GM15510 (cell line): Measurements from ENCODE around the gene TECPR2.

Experiments used
- POLR2A ChIP-seq: IDR thresholded peaks from 3 replicates; pipeline ENCODE4 v1.6.1; 2011; ENCODE audit warnings: borderline replicate concordance; ENCODE audit not compliant: insufficient read length; ENCODE audit errors: extremely low read depth

Gene TECPR2

DNA sequence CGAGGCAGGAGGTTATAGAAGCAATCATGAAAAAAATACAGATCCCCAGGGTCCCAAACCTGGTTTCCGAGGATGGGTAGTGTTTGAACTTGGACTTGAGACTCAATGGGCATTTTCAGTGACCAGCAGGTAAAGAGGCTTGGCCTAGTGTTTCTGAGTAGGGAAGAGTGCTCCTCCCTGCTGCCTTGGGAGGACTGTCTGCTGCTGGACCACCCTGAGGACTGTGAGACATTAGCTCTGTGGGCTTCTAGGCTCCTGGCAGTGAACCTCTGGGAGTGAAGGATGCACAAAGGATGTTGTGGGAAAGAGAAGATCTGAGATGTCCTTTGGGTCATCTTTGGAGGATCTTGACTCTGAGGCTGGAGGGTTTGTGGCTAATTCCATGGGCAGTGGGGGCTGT, 116.4 kb downstream of the TECPR2 start:
- TF ChIP-seq POLR2A = no peak

DNA sequence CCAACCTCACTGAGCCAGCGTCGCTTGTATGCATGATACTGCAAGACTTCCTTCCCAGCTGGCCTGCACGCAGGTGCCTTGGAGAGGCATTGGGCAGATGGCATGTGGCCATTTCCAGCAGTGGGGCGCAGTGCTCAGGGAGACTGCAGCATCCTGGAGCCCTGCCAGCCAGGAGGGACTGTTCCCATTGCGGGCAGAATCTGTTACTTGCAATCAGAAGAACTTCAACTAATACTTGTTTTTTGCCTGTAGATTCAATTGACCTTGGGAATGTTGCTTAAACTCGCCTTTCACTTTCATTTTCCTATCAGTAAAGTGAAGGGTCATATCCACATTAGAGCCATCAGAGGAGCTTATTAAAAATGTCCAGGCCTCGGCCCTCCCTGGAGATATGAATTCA, 117.0 kb downstream of the TECPR2 start:
- TF ChIP-seq POLR2A = no peak

DNA sequence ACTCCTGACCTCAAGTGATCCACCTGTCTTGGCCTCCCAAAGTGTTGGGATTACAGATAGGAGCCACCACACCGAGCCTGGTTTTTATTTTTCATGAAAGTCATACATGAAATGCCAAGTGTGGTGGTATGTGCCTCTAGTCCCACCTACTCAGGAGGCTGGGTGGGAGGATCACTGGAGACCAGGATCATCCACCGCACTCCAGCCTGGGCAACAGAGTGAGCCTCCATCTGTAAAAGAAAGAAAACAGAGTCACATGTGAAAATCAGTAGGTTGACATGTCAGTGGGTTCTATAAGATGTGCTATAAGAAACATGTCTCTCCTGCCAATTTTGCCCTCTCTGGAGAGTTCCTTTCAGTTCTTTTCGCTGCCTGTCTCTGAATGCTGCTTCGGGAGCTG, 118.6 kb downstream of the TECPR2 start:
- TF ChIP-seq POLR2A = no peak

DNA sequence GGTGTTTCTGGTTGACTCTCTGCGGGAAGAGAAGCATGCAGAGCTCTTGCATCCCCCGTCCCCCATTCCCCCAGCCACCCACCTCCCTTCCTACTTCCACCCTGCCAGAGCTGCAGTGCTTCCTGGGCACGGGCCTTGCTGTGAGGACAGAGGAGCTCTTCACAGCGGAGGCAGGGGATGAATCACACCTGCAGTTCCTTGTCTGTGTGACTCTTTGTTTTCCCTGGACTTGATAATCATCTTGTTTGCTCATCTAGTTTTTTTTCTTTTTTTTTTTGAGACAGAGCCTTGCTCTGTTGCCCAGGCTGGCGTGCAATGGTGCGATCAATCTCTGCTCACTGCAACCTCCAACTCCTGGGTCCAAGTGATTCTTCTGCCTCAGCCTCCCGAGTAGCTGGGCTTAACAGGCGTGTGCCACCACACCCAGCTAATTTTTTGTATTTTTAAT, 119.1 kb downstream of the TECPR2 start:
- no peak for TF ChIP-seq POLR2A

DNA sequence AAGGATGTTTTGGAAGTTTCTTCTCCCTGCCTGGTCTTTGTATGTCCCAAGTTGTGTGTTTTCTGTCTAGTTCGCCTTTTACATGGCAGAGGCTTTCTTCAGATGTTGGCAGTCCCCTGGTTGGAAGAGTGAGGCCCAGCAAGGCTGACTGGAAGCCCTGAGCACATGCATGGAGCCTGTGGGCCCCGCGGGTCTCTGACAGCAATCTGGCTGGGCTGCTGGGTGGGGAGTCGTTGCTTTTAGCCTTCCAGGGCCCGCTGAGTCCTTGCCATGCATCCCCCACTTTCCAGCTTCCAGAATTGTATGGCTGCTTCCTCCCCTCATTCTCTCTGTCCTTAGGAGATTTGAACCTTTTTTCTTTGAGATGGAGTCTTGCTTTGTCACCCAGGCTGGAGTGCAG, 121.6 kb downstream of the TECPR2 start:
- TF ChIP-seq POLR2A = no peak

DNA sequence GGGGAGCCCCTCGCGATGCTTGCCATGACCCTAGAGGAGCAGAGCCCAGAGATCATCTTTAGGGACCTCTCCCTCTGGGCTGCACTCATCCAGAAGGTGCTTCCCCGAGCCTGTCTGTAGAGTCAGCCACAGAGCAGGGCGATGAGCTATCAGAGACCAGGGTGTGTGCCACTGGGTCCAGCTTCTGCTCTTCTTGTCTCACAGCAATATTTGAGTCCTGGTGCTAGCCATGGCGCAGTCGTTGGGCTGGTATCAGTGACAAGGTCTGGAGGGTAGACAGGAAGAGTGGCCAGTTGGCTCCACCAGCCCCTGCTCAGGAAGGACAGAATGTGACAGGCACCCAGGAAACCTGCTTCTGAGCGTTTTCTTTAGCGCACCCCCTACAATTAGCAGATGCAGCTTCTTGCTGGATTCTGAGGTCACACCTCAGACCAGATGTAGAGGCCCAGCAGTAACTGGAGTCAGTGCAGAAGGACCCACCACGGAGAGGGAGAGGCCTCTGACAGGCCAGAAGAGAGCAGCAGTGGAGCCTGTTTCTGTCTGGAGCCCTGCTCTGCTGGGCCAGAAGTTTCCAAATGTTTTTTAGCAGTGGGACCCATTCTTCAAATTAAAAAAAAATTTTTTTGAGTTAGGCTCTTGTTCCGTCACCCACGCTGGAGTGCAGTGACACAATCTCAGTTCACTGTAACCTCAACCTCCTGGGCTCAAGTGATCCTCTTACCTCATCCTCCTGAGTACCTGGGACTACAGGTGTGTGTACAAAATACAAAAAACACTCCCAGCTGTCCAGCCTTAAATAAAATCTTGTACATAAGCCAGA, 123.2 kb downstream of the TECPR2 start:
- TF ChIP-seq POLR2A = no peak

DNA sequence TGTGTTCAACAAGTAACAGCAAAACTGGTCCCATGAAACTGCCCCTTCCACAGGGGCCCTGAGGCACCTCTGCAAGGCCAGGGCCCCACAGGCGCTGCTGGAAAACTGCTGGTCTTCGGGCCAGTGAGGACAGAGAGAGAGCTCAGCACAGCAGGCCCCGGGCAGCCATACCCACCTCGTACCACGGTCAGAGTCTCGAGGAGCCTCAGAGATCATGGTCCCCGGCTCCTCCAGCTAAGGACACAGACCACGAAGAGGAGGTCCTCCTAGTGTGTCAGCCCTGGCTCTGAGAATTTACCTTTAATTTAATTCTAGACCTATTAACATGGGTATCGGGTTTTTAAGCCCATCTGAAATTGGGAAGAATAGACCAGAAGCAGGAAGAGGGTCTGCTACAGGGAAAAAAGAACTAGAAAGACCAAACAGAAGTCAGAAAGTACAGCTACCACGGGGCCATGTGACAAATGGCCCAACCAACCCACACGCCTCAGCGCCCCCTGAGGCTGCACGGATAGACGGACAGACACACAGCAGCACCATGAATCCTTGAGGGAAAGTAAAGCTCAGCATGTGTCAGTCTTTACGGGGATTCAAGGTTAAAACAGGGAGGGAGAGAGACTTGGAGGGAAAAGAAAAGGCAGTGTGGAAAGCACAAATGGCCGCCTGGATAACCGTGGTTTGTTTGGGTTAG, 123.9 kb downstream of the TECPR2 start:
- TF ChIP-seq POLR2A = no peak

DNA sequence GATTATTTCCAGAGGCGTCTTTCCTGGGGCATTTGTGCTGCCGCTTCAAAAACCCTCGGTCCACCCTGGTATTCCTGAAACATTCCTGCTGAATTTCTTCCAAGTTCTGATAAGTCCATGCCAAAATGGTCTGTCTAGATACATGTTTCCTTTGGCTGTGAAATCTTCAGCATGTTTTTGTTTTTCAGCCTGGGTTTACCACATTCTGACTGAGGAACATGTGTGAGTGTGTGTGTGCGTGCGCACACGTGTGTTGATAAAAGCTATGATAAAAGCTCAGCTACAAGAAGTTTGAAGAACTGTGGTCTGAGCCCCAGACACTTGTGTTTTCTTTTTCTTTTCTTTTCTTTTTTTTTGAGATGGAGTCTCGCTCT, 124.5 kb downstream of the TECPR2 start:
- TF ChIP-seq POLR2A = no peak

DNA sequence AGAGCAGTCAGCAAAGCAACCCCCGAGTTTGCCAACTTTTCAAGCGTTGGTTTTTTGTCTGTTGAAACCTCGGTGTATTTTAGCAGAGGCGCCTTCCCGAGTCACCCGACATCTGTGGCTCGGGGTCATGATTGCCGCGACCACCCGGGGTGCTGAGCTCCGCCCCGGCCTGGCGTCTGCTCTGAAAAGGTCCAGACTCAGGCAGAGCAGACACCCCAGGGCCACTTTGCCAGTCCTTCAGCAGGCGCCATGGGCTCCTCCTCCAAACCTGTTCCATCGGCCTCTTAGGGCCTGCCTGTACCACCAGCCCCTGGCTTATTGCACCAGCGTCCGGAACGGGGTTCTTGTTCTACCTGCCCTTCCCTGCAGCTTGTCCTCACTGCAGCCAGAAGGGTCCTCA, 127.7 kb downstream of the TECPR2 start:
- no peak for TF ChIP-seq POLR2A

DNA sequence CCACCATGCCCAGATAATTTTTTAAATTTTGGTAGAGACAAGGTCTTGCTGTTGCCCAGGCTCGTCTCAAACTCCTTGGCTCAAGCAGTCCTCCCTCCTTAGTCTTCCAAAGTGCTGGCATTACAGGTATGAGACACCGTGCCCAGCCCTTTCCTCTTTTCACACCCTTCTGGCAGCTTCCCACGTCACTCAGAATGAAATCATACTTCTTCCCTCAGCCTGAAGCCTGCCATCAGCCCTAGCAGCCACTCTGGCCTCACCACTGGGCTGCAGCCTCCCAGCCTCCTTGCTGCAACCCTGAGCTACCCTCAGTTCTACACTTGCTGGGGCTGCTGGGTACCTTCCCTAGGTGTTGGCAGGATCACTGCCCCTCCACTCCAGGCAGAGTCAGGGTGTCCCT, 128.6 kb downstream of the TECPR2 start:
- TF ChIP-seq POLR2A = no peak

DNA sequence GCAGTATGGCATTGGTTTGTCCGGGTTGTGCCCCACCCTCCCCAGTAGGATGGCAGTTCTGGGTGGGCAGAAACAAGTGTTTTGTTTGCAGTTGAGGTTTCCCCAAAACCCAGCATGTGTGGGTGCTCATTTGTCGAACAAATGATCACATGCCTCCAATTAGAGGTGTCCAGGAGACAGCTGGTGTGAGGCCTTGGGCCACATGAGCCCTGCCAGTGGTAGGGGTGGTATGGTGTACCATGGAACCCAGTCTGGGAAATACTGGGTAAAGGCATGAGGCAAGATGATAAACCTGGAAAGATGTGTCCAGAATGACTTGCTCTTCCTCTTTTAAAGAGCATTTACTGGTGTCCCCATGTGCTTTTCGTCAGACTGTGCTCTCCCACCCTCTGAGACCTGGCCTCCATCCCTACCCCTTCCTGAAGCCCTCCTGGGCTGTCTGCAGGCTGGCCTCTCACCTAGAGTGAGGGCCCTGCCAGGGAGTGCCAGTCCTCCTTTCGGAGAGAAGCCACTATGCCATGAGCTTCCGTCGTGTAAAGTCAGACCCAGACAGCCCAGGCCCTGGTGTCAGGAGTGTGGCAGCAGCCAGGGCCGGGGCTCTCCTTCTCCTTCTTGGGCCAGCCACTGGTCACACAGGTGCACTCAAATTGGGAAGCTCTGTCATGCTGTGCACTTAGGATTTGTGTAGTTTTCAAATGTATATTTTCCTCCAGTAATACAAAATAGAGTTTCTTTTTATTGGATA, 129.2 kb downstream of the TECPR2 start:
- no peak for TF ChIP-seq POLR2A

DNA sequence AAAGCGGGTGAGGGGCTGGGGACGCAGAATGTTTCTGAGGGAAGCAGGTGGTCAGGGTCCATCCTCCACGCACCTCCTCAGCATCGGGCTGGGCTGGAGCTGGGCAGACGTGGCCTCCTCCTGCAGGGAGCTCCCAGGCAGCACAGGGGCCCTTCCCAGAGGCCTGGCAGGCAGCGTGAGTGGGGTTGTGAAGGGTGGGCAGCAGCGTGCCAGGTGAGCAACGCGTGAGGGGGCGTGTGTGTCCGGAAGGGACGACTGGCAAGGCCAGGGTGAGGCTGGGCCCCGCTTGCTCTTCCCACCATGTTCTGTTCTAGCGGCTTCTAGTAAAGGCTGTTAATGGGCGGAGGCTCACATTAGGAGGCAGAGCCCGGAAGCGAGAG, 129.8 kb downstream of the TECPR2 start:
- no peak for TF ChIP-seq POLR2A

DNA sequence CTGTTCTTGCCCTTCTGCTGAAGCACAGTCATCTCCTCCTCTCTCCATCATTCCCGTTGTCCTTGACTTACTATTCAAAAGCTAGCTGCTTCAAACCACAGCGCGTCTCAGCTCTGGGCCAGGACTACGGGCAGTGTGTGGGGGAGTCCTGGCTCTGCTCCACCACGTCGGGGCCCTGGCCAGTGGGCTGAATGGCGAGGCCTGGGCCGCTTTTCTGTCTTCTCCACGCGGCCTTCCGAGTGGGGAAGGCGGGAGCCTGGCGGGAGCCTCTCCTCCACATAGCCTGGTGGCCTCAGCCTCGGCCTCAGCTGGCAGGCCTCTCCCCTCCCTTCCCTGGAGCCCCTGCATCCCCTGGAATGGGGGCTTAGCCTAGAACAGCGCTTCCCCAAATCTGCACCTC, 130.4 kb downstream of the TECPR2 start:
- no peak for TF ChIP-seq POLR2A

DNA sequence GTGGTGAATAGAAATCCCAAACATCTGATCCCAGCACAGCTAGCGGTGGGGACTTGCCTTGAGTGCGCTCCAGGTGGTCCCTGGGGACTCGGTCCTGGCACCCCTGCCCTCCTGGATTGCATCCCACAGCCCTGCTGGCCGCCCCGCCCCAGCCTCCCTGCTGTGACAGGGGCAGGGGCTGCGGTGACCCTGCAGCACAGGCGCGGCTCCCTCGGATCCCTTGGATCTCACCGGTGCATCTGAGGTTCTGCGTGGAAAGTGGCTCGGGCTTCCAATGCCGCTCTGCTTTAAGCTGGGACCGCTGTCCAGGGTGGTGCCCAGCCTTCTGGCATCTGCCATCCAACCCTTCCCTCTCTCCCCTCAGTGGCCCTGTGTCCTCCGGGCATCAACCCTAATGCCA, 130.8 kb downstream of the TECPR2 start:
- TF ChIP-seq POLR2A = no peak
